Osteocyte (in vitro differentiated cells): ENCODE measurements around the gene HDAC10. TPM values are rescaled to one million over a fixed set of nuclear protein-coding genes. Genes with fewer than 3 reads are reported as not detected.

Source experiments
- DNase-seq: peaks from one replicate; pipeline ENCODE4 v3.0.0; 2021; ENCODE audit warnings: mixed read lengths; ENCODE audit not compliant: unreplicated experiment; ENCODE audit errors: extremely low spot score
- H3K27ac Mint-ChIP-seq: one replicate; pipeline ENCODE4 v1.8.0; 2021; ENCODE audit warnings: mild to moderate bottlenecking, mixed read lengths; ENCODE audit not compliant: unreplicated experiment
- H3K27me3 Mint-ChIP-seq: one replicate; pipeline ENCODE4 v1.8.0; 2021; ENCODE audit warnings: mixed read lengths; ENCODE audit not compliant: unreplicated experiment
- H3K36me3 Mint-ChIP-seq: one replicate; pipeline ENCODE4 v1.8.0; 2021; ENCODE audit warnings: mixed read lengths; ENCODE audit not compliant: unreplicated experiment
- H3K4me1 Mint-ChIP-seq: one replicate; pipeline ENCODE4 v1.8.0; 2021; ENCODE audit warnings: mixed read lengths; ENCODE audit not compliant: unreplicated experiment
- H3K4me3 Mint-ChIP-seq: one replicate; pipeline ENCODE4 v1.8.0; 2021; ENCODE audit warnings: mild to moderate bottlenecking, moderate library complexity, mixed read lengths; ENCODE audit not compliant: unreplicated experiment
- H3K9me3 Mint-ChIP-seq: one replicate; pipeline ENCODE4 v1.8.0; 2021; ENCODE audit warnings: mixed read lengths; ENCODE audit not compliant: unreplicated experiment
- CTCF ChIP-seq: fragments of 200-600 bp; sonication (generic); IDR thresholded peaks from 2 replicates; pipeline ENCODE4 v1.5.0; 2021; ENCODE audit warnings: antibody characterized with exemption, mild to moderate bottlenecking, moderate library complexity
- total RNA-seq: library from RNA; stranded (reverse); gene quantifications from 2 replicates; pipeline ENCODE4 v1.2.1, GENCODE V29; 2021

HDAC10 gene
- total RNA-seq, 1 donor from 2014 or later, result 38.3 TPM

DNA sequence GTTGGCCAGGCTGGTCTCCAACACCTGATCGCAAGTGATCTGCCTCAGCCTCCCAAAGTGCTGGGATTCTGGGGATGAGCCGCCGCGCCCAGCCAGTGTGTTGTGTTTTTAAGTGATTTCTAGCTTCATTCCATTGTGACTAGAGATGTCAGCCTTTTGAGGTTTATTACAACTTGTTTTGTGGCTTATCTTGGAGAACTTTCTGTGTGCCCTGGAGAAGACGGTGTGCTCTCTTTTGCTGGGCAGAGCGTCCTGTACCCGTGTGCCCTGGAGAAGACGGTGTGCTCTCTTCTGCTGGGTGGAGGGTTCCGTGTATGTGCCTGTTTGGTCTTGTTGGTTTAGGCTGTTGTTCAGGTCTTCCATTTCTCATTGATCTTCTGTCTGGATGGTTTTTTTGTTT, 37.8 kb downstream of the HDAC10 start:
- H3K4me3 Mint-ChIP-seq, result no peak overlapping the region
- no peaks in the 10 kb centered on the region for H3K27me3 Mint-ChIP-seq
- no peak overlapping the region for H3K27ac Mint-ChIP-seq
- H3K36me3 Mint-ChIP-seq, result peaks cover 35% of the 10 kb centered on the region
- H3K4me1 Mint-ChIP-seq, result peaks cover 2% of the 10 kb centered on the region
- no peak for TF ChIP-seq CTCF
- no peaks in the 10 kb centered on the region for H3K9me3 Mint-ChIP-seq
- DNase-seq, result no peak

DNA sequence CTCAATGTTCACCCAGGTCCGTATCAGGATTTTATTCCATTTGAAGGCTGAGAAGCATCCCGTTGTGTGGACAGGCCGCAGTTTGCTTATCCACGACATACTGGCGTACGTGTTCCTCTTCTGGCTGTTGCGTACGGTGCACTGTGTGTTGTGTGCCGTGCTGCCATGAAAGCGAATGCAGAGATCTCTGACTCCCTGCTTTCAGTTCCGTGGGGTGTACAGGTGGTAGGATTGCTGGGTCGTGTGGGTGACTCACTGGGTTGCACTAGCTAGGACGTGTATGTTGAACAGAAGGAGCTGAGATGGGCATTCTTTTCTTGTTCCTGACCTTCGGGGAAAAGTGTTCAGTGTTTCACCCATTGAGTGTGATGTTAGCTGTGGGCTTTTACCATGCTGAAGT, 39.9 kb downstream of the HDAC10 start:
- H3K9me3 Mint-ChIP-seq, result no peaks in the 10 kb centered on the region
- peaks cover 34% of the 10 kb centered on the region for H3K36me3 Mint-ChIP-seq
- peaks cover 4% of the 10 kb centered on the region for H3K4me1 Mint-ChIP-seq
- no peak for DNase-seq
- no peak overlapping the region for H3K27ac Mint-ChIP-seq
- H3K4me3 Mint-ChIP-seq, result no peak overlapping the region
- no peak for TF ChIP-seq CTCF
- H3K27me3 Mint-ChIP-seq, result no peaks in the 10 kb centered on the region

DNA sequence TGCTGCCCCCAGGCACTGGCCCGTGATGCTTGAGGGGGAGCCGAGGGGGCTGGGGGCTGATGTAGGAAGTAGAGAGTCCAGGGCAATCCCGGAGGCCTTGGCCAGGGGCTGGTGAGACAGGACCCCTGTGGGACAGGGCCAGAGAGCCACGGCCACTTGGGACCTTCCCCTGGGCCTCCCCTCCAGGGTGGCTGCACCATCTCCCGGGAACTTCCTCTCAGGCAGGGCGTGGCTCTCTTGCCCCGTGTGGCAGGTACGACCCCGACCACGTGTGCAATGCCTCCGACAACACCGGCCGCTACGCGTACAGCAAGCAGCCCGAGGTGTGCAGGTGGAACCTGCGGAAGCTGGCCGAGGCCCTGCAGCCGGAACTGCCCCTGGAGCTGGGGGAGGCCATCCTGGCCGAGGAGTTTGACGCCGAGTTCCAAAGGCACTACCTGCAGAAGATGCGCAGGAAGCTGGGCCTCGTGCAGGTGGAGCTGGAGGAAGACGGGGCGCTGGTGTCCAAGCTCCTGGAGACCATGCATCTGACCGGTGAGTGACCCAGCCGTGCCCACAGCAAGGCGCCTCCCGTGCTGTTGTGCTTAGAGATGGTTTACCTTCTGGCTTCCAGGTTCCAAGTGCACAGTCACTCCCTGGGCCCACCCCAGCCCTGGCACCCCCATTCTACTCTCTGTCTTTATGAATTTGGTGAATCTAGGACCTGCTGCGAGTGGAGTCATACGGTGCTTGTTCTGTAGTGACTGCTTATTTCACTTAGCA, 40.5 kb downstream of the HDAC10 start:
- no peaks in the 10 kb centered on the region for H3K27me3 Mint-ChIP-seq
- no peak for DNase-seq

GRCh38 chr22:50209893-50210292, 41.2 kb downstream of the HDAC10 start:
- no peaks in the 10 kb centered on the region for H3K9me3 Mint-ChIP-seq
- peak; percentile 88 for TF ChIP-seq CTCF
- no peak for DNase-seq
- no peak overlapping the region for H3K4me3 Mint-ChIP-seq
- H3K36me3 Mint-ChIP-seq, result peaks cover 30% of the 10 kb centered on the region
- no peaks in the 10 kb centered on the region for H3K27me3 Mint-ChIP-seq
- H3K4me1 Mint-ChIP-seq, result peaks cover 4% of the 10 kb centered on the region
- H3K27ac Mint-ChIP-seq, result no peak overlapping the region

More for the DNA sequence above, 40.5 kb downstream of the HDAC10 start:
- H3K4me1 Mint-ChIP-seq, result peaks cover 4% of the 10 kb centered on the region
- no peak overlapping the region for H3K27ac Mint-ChIP-seq
- no peaks in the 10 kb centered on the region for H3K9me3 Mint-ChIP-seq
- no peak for TF ChIP-seq CTCF
- H3K36me3 Mint-ChIP-seq, result peaks cover 31% of the 10 kb centered on the region
- no peak overlapping the region for H3K4me3 Mint-ChIP-seq

DNA sequence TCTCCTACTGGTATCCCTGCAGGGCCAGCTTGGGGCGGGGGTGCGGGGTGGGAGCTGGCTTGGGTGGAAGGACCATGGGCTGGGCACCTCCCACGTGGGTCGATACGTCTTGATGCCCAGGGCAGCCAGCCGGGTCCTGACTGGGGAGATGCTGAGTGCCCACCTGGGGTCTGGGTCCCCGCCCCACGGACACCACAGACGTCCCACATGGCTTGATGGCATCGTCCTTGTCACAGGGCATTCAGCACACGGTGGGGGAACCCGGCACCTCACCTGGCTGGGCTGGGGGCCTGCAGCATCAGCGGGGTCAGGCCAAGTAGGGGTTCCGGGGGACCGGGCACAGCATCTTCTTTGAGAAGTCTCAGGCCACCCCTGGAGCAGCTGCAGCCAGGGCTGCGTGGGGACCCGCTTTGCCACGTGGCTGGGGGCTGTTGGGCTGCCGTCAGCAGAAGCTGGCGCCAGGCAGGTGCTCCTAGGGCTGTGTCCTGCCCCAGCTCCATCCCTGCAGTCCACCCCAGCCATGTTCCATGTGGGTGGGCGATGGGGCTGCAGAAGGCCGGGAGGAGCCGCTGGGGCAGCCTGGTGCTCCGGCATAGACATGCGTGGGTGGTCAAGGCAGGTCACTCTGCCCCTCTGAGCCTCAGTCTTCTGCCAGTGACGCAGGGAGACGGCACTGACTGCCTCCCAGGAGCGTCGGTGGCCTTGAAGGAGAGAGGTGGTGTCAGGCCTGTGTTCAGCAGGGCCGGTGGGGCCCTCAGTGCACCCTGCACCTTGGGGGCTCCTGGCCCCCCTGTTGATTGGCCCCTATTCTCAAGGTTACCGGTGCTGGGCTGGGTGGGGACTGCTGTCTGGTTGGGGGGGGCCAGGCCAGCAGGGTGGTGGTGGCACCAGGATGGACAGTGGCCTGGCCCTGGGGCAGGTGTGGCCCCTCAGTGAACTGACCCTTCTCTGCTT, 41.8 kb downstream of the HDAC10 start:
- no peak overlapping the region for H3K4me3 Mint-ChIP-seq
- no peak overlapping the region for H3K27ac Mint-ChIP-seq
- DNase-seq, result no peak
- H3K4me1 Mint-ChIP-seq, result peaks cover 4% of the 10 kb centered on the region
- no peaks in the 10 kb centered on the region for H3K9me3 Mint-ChIP-seq
- peaks cover 29% of the 10 kb centered on the region for H3K36me3 Mint-ChIP-seq
- H3K27me3 Mint-ChIP-seq, result no peaks in the 10 kb centered on the region
- TF ChIP-seq CTCF, result no peak
